Epithelial cell of proximal tubule (primary cell): Measurements from ENCODE around the gene STOX2. TPM values are rescaled to one million over a fixed set of nuclear protein-coding genes. Genes with fewer than 3 reads are reported as not detected.
"Not testable (repeated sequence)": the region's sequence is repeated elsewhere in the genome, so short reads cannot be mapped to it uniquely, and the experiment has no call there.

Source experiments
- DNase-seq: peaks from one replicate; pipeline ENCODE4 v3.0.0-alpha.2; 2011; ENCODE audit warnings: low read depth
- H3K4me3 ChIP-seq: 2 replicates; pipeline ENCODE4 v1.5.1; 2011; ENCODE audit warnings: low read depth, mild to moderate bottlenecking, low read length
- CTCF ChIP-seq: conservative IDR thresholded peaks from 2 replicates; pipeline ENCODE4 v1.5.1; 2012; ENCODE audit warnings: low read depth, mild to moderate bottlenecking, low read length
- total RNA-seq: library from RNA; depleted of rRNA; stranded (reverse); fragments of >200 nt; gene quantifications from 2 replicates; pipeline ENCODE4 v1.2.3, GENCODE V29; 2015

The STOX2 gene
- total RNA-seq, 1 donor from 2014 or later = 4.3 TPM

DNA sequence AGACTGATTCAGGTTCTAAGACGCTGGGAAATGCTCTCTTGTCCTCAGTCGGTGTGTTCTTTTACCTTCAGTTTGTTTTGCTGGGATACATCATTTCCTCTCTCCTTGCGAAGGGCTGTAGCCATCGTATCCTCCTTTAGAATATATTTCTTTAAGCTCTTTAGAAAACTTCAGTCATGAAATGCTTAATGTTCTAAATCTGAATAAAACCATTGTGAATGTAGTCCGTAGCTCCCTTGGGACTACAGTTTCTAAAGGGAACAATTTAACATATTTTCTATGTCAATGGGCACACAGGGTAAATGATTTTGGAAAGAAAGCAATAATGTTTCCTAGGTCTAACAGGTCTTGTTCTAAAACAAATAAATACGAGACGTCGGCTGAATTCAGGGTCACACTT, 40.6 kb downstream of the STOX2 start:
- TF ChIP-seq CTCF = no peak
- no peak for DNase-seq
- H3K4me3 ChIP-seq = no peak overlapping the region

GRCh38 chr4:183950536-183950935, 45.4 kb downstream of the STOX2 start:
- no peak overlapping the region for H3K4me3 ChIP-seq
- DNase-seq = no peak
- no peak for TF ChIP-seq CTCF

DNA sequence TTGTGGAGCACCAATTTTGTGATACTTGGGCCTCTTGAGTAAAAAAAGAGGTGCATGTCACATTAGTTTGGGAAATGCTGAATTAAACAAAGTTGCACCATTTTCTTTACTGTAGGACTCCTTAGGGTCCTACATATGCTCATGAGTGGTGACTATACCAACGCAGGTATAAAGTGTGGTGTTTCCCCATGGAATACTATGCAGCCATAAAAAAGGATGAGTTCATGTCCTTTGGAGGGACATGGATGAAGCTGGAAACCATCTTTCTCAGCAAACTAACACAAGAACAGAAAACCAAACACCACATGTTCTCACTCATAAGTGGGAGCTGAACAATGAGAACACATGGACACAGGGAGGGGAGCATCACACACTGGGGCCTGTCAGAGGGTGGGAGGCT, 47.5 kb downstream of the STOX2 start:
- H3K4me3 ChIP-seq, DNase-seq: not testable (repeated sequence)

GRCh38 chr4:183959319-183960045, 54.4 kb downstream of the STOX2 start:
- TF ChIP-seq CTCF = no peak
- no peak overlapping the region for H3K4me3 ChIP-seq
- DNase-seq = no peak

DNA sequence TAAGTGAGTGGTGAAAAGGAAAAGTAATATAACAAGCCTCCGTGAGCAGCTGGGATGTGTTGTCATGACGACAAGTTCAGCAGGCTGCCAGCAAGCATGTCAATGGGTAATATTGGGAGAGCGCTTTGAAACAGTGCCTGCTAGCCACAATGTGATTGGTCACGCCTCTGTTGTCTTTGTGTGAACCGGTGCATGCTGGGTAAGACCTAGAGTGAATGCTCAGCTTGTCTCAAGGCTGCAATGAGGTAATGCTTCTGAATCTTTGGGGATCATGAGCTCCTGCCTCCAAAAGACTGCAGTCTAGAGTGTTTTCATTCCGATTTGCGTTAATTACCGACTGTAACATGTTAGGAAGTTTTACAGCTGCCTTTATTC, 54.9 kb downstream of the STOX2 start:
- DNase-seq = peak; percentile 46
- H3K4me3 ChIP-seq = no peak overlapping the region
- no peak for TF ChIP-seq CTCF

DNA sequence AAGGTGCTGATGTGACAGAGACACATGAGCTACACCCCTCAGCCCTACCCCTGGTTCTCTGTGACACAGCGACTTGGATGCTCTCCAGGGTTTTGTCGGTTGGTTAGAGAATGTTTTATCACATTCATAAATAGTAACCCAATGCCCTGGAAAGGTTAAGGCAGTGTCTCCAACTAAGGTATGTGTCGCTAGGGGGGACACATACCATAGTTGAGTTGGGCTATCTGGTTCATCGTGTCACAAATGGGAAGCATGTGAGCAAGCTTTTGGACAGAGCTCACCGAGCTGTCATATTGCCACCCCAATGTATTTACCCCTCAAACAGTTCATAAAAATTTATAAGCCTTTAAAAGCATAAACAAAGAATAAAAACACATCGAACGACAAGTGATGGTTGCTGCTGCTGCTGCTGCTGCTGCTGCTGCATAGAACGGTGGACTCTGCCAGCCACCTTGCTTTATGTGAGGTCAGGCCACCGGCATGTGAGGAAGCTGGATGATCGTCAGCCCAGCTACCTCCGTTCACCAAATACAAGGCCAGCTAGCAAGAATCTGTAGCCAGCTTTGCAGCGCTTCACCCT, 55.9 kb downstream of the STOX2 start:
- TF ChIP-seq CTCF = no peak
- H3K4me3 ChIP-seq = no peak overlapping the region
- DNase-seq = no peak

DNA sequence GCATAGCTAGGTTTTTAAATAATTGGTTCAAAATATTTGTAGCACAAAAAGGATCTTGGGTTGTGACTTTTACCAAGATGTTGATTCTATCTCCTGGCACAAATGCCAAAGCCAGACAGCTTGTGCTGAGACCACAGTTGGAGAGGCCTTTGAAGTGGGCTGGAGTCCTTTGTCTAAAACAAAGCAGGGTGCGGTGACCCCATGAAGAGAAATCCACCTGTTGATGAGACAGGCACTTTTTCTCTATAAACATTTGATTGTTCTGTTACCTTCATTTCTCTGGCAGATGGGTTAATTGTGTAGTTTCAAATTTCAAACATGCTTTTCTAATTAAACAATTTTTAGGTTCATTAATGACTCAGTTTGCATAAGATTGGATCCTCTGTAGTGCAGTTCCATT, 56.7 kb downstream of the STOX2 start:
- DNase-seq = no peak
- no peak overlapping the region for H3K4me3 ChIP-seq
- no peak for TF ChIP-seq CTCF
